KMS-11 (cell line): ENCODE data around the gene MYH9.

Experiments used
- H2AFZ ChIP-seq: fragments of 200-600 bp; sonication (generic); 2 replicates; pipeline ENCODE4 v1.6.1; 2016; ENCODE audit warnings: antibody characterized with exemption, mixed run types, low read depth
- H3K27ac ChIP-seq: fragments of 200-600 bp; sonication (generic); 2 replicates; pipeline ENCODE4 v1.6.1; 2016; ENCODE audit warnings: mild to moderate bottlenecking, mixed run types
- H3K27me3 ChIP-seq: fragments of 200-600 bp; sonication (generic); 2 replicates; pipeline ENCODE4 v1.6.1; 2017; ENCODE audit warnings: mild to moderate bottlenecking, low read depth, mixed run types, moderate library complexity; ENCODE audit not compliant: insufficient read depth
- H3K36me3 ChIP-seq: fragments of 200-600 bp; sonication (generic); 2 replicates; pipeline ENCODE4 v1.6.1; 2017; ENCODE audit warnings: mild to moderate bottlenecking, mixed run types; ENCODE audit not compliant: insufficient read depth
- H3K4me1 ChIP-seq: fragments of 200-600 bp; sonication (generic); 2 replicates; pipeline ENCODE4 v1.6.1; 2016; ENCODE audit warnings: mild to moderate bottlenecking, low read depth, mixed run types; ENCODE audit not compliant: poor library complexity, severe bottlenecking
- H3K4me2 ChIP-seq: fragments of 200-600 bp; sonication (generic); 2 replicates; pipeline ENCODE4 v1.7.0; 2016; ENCODE audit warnings: mild to moderate bottlenecking, mixed run types
- H3K4me3 ChIP-seq: fragments of 200-600 bp; sonication (generic); IDR thresholded peaks from 2 replicates; pipeline ENCODE4 v1.6.1; 2017; ENCODE audit warnings: low read depth, low read length, mixed read lengths; ENCODE audit not compliant: insufficient read depth
- H3K79me2 ChIP-seq: fragments of 200-600 bp; sonication (generic); 2 replicates; pipeline ENCODE4 v1.6.1; 2016; ENCODE audit warnings: low read depth, mixed run types; ENCODE audit not compliant: insufficient read depth
- H3K9ac ChIP-seq: fragments of 200-600 bp; sonication (generic); 2 replicates; pipeline ENCODE4 v1.6.1; 2016; ENCODE audit warnings: mild to moderate bottlenecking, mixed run types
- H4K20me1 ChIP-seq: fragments of 200-600 bp; sonication (generic); 2 replicates; pipeline ENCODE4 v1.6.1; 2016; ENCODE audit warnings: mild to moderate bottlenecking, mixed run types; ENCODE audit not compliant: insufficient read depth
- CTCF ChIP-seq: fragments of 200-600 bp; sonication (generic); conservative IDR thresholded peaks from 2 replicates; pipeline ENCODE4 v1.6.1; 2017; ENCODE audit warnings: low read depth, mild to moderate bottlenecking, antibody characterized with exemption, low read length, moderate library complexity, mixed read lengths

The MYH9 gene

GRCh38 chr22:36298601-36299000 lies 89.2 kb downstream of the MYH9 start:
- no peak for TF ChIP-seq CTCF
- Histone ChIP-seq H2AFZ (no peak overlapping the region), H3K9ac (no peak overlapping the region), H3K36me3 (peaks cover 26% of the 10 kb centered on the region; the same call in 1 of the 2 replicates), H3K4me3 (no peak overlapping the region), H3K4me1 (no peaks in the 10 kb centered on the region), H3K79me2 (peaks cover 5% of the 10 kb centered on the region; the same call in 1 of the 2 replicates), H3K4me2 (no peak overlapping the region), H4K20me1 (no peaks in the 10 kb centered on the region), H3K27ac (no peak overlapping the region), H3K27me3 (no peaks in the 10 kb centered on the region)

GRCh38 chr22:36298118-36298517 lies 89.6 kb downstream of the MYH9 start:
- no peak overlapping the region for H3K9ac ChIP-seq
- H3K27ac ChIP-seq: no peak overlapping the region
- no peaks in the 10 kb centered on the region for H3K4me1 ChIP-seq
- TF ChIP-seq CTCF: no peak
- H3K36me3 ChIP-seq: peaks cover 26% of the 10 kb centered on the region; the same call in 1 of the 2 replicates
- H3K4me3 ChIP-seq: no peak overlapping the region
- H2AFZ ChIP-seq: no peak overlapping the region
- peaks cover 5% of the 10 kb centered on the region; the same call in 1 of the 2 replicates for H3K79me2 ChIP-seq
- no peak overlapping the region for H3K4me2 ChIP-seq
- no peaks in the 10 kb centered on the region for H4K20me1 ChIP-seq
- H3K27me3 ChIP-seq: no peaks in the 10 kb centered on the region

GRCh38 chr22:36297568-36297967 lies 90.2 kb downstream of the MYH9 start:
- no peaks in the 10 kb centered on the region for H3K27me3 ChIP-seq
- TF ChIP-seq CTCF: no peak
- H3K36me3 ChIP-seq: peaks cover 26% of the 10 kb centered on the region; the same call in 1 of the 2 replicates
- no peaks in the 10 kb centered on the region for H3K4me1 ChIP-seq
- H2AFZ ChIP-seq: no peak overlapping the region
- H3K27ac ChIP-seq: no peak overlapping the region
- no peak overlapping the region for H3K4me3 ChIP-seq
- H3K9ac ChIP-seq: no peak overlapping the region
- 0 out of 2 replicates have a peak, but pooled peaks cover 5% of the 10 kb centered on the region for H3K79me2 ChIP-seq
- no peaks in the 10 kb centered on the region for H4K20me1 ChIP-seq
- no peak overlapping the region for H3K4me2 ChIP-seq

GRCh38 chr22:36296690-36297089 lies 91.1 kb downstream of the MYH9 start:
- Histone ChIP-seq H4K20me1 (no peaks in the 10 kb centered on the region), H3K4me2 (no peak overlapping the region), H2AFZ (no peak overlapping the region), H3K4me1 (no peaks in the 10 kb centered on the region), H3K79me2 (0 out of 2 replicates have a peak, but pooled peaks cover 5% of the 10 kb centered on the region), H3K36me3 (peaks cover 26% of the 10 kb centered on the region; the same call in 1 of the 2 replicates), H3K27me3 (no peaks in the 10 kb centered on the region), H3K4me3 (no peak overlapping the region), H3K9ac (no peak overlapping the region), H3K27ac (no peak overlapping the region)
- no peak for TF ChIP-seq CTCF
